GM12878 (cell line): ENCODE data around the gene PTPN12.

Experiments used
- IRF3 ChIP-seq: fragments of 450-650 bp; IDR thresholded peaks from 2 replicates; pipeline ENCODE4 v1.6.1; 2014; ENCODE audit warnings: mild to moderate bottlenecking
- POLR2AphosphoS5 ChIP-seq: IDR thresholded peaks from 2 replicates; pipeline ENCODE4 v1.6.1; 2011; ENCODE audit warnings: mild to moderate bottlenecking, low read length, inconsistent platforms
- ZSCAN29 ChIP-seq: fragments of 450-650 bp; IDR thresholded peaks from 2 replicates; pipeline ENCODE4 v1.6.1; 2017; ENCODE audit warnings: mild to moderate bottlenecking, moderate library complexity
- TF ChIP-seq, protein P1 (sequence below), 3 experiments: IDR thresholded peaks in 2 of 3; conservative IDR thresholded peaks in 1 of 3; 2 replicates each; pipeline ENCODE4 v1.5.1; 2011; ENCODE audit warnings: low read depth in 3 of 3, low read length in 3 of 3, mild to moderate bottlenecking in 3 of 3, control low read depth in 2 of 3, moderate library complexity in 2 of 3, inconsistent platforms in 1 of 3, mixed read lengths in 1 of 3; ENCODE audit not compliant: control insufficient read depth in 2 of 3, insufficient read depth in 1 of 3; ENCODE audit errors: extremely low read depth in 1 of 3

DNA sequence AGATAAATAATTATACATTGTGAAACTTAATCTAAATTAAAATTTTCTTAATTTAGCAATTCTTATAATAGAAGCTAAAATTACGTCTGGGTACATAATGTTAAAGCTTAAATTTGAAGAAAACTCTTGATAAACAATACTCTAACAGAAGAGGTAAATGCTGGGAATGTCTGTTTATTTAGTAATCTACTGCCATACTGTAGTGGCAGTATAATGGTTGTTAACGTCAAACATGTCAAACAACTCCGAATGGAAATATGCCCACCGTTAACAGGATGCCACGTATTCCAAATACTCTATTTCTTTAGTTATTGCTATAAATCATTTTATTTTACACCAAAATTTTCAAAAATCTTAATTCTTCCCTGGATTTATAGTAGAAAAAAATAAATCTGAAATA is 40.0 kb upstream of the PTPN12 start:
- TF ChIP-seq ZSCAN29: no peak
- TF ChIP-seq, protein P1, sequence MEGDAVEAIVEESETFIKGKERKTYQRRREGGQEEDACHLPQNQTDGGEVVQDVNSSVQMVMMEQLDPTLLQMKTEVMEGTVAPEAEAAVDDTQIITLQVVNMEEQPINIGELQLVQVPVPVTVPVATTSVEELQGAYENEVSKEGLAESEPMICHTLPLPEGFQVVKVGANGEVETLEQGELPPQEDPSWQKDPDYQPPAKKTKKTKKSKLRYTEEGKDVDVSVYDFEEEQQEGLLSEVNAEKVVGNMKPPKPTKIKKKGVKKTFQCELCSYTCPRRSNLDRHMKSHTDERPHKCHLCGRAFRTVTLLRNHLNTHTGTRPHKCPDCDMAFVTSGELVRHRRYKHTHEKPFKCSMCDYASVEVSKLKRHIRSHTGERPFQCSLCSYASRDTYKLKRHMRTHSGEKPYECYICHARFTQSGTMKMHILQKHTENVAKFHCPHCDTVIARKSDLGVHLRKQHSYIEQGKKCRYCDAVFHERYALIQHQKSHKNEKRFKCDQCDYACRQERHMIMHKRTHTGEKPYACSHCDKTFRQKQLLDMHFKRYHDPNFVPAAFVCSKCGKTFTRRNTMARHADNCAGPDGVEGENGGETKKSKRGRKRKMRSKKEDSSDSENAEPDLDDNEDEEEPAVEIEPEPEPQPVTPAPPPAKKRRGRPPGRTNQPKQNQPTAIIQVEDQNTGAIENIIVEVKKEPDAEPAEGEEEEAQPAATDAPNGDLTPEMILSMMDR (IDR thresholded peaks at IDR 0.05 in 2 of 3, conservative IDR thresholded peaks at IDR 0.05 in 1 of 3; ENCODE audit: control insufficient read depth in 2 of 3, extremely low read depth in 1 of 3, insufficient read depth in 1 of 3, low read depth in 3 of 3, low read length in 3 of 3): no peak
- TF ChIP-seq IRF3: no peak
- no peak for TF ChIP-seq POLR2AphosphoS5
